ENCODE data around the gene GSDMA. TPM values are rescaled to one million over a fixed set of nuclear protein-coding genes. Genes with fewer than 3 reads are reported as not detected.

The GSDMA gene
- total RNA-seq, 1 experiment from 2014 or later: 0.55 TPM

DNA sequence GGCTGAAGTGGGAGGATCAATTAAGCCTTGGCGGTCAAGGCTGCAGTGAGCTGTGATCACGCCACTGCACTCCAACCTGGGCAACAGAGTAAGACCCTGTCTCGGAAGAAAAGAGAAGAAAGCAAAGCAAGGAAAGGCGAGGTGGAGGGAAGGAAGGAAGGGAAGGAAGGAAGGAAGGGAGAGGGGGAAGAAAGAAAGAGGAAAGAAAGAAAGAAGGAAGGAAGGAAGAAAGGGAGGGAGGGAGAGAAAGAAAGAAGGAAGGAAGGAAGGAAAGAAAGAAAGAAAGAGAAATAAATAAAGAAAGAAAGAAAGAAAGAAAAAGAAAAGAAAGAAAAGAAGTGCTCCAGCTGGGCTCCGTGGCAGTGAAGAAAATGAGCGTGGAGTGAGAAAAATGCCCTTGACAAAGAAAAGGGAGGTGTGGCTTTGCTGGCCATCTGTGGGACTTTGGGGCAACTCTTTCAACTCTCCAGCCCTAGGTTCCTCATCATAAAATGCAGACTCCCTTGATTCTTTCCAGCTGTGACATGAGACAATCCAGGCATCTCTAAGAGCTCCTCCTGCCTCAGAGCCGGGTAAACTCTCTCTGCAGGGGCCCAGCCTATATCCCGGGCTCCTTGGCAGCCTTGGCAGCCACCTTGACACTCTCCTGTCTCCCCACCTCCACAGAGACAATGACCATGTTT lies 2.4 kb downstream of the GSDMA start:
- ChIA-PET POLR2A (ENCODE audit: unreplicated experiment) (no interaction called here), CTCF (no interaction called here)
- no TSS peak for BruUV-seq (replicated peaks)
- H2AFZ ChIP-seq: no peak overlapping the region
- intact Hi-C loops (cut with micrococcal nuclease; ENCODE audit: unreplicated experiment): no loop called here
- peaks cover 6% of the 10 kb centered on the region; the same call in 1 of the 2 replicates for H3K4me1 ChIP-seq (replicated peaks; ENCODE audit: insufficient read depth)
- H3K27me3 ChIP-seq (ENCODE audit: insufficient read depth, low read depth): no peaks in the 10 kb centered on the region
- no peaks in the 10 kb centered on the region for H3K79me2 ChIP-seq (ENCODE audit: low read depth)
- H3F3A ChIP-seq (ENCODE audit: insufficient read depth, low read depth): peaks cover 15% of the 10 kb centered on the region
- no peak for DNase-seq
- no peak for TF ChIP-seq EZH2 (IDR thresholded peaks at IDR 0.05; ENCODE audit: low read depth)
- TF ChIP-seq, protein P1, sequence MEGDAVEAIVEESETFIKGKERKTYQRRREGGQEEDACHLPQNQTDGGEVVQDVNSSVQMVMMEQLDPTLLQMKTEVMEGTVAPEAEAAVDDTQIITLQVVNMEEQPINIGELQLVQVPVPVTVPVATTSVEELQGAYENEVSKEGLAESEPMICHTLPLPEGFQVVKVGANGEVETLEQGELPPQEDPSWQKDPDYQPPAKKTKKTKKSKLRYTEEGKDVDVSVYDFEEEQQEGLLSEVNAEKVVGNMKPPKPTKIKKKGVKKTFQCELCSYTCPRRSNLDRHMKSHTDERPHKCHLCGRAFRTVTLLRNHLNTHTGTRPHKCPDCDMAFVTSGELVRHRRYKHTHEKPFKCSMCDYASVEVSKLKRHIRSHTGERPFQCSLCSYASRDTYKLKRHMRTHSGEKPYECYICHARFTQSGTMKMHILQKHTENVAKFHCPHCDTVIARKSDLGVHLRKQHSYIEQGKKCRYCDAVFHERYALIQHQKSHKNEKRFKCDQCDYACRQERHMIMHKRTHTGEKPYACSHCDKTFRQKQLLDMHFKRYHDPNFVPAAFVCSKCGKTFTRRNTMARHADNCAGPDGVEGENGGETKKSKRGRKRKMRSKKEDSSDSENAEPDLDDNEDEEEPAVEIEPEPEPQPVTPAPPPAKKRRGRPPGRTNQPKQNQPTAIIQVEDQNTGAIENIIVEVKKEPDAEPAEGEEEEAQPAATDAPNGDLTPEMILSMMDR (conservative IDR thresholded peaks at IDR 0.05): no peak
- H3K4me2 ChIP-seq: no peak overlapping the region
- no peaks in the 10 kb centered on the region for H3K9me3 ChIP-seq (ENCODE audit: insufficient read depth, low read depth)
- H4K20me1 ChIP-seq (ENCODE audit: insufficient read depth): no peaks in the 10 kb centered on the region
- H3K36me3 ChIP-seq (ENCODE audit: low read depth): no peaks in the 10 kb centered on the region
- H3K4me3 ChIP-seq: no peak overlapping the region
- no peak overlapping the region for H3K27ac ChIP-seq
- no peaks in the 10 kb centered on the region for H3K9me2 ChIP-seq (ENCODE audit: insufficient read depth)

DNA sequence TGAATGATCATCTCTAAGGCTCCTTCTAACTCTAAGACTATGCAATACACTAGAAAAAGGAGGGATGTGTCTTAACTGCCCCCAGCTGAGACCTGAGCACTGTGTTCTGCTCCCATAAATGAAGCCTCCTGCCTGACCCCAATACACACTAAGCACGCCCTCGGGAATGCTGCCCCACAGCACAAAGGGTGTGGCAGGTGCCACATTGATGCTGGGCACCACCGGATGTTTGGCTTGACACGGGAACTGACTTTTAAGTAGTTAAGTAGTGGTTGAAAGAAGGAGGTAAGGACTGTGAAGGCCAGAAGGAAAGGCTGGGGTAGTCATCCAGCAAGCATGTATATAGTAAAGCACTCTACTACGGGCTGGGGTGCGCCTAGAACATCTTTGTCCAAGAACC lies 4.0 kb downstream of the GSDMA start:
- Histone ChIP-seq H3K9me3 (ENCODE audit: insufficient read depth, low read depth) (no peaks in the 10 kb centered on the region), H3K79me2 (ENCODE audit: low read depth) (no peaks in the 10 kb centered on the region), H4K20me1 (ENCODE audit: insufficient read depth) (no peaks in the 10 kb centered on the region), H3K27ac (no peak overlapping the region), H3K4me2 (no peak overlapping the region), H2AFZ (no peak overlapping the region), H3F3A (ENCODE audit: insufficient read depth, low read depth) (peaks cover 15% of the 10 kb centered on the region), H3K9me2 (ENCODE audit: insufficient read depth) (no peaks in the 10 kb centered on the region), H3K4me1 (replicated peaks; ENCODE audit: insufficient read depth) (peaks cover 6% of the 10 kb centered on the region; the same call in 1 of the 2 replicates), H3K36me3 (ENCODE audit: low read depth) (no peaks in the 10 kb centered on the region), H3K27me3 (ENCODE audit: insufficient read depth, low read depth) (0 out of 2 replicates have a peak, but pooled peaks cover 8% of the 10 kb centered on the region), H3K4me3 (no peak overlapping the region)
- TF ChIP-seq, protein P1 (conservative IDR thresholded peaks at IDR 0.05): no peak
- TF ChIP-seq EZH2 (IDR thresholded peaks at IDR 0.05; ENCODE audit: low read depth): no peak
- POLR2A ChIA-PET (ENCODE audit: unreplicated experiment): no interaction called here
- BruUV-seq (replicated peaks): no TSS peak
- CTCF ChIA-PET: no interaction called here
- no peak for DNase-seq
- intact Hi-C loops (cut with micrococcal nuclease; ENCODE audit: unreplicated experiment): no loop called here

DNA sequence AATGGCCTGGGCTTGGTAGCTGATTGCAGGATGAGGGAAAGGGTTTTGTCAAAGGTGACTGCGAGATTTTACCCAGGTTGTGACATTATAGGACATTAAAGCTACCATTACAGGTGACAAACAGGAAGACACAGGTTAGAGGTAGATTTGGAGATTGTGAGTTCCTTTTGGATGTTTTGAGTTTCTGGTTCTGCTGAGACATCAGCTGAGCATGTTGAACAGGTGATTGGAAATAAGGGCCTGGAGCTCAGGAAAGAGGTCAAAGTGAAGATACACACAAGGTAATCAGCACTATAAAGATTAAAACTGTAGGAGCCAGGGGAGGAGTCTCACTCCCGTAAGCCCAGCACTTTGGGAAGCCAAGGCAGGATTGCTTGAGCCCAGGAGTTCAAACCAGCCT lies 6.0 kb downstream of the GSDMA start:
- ChIA-PET POLR2A (ENCODE audit: unreplicated experiment) (no interaction called here), CTCF (no interaction called here)
- Histone ChIP-seq H3K4me2 (no peak overlapping the region), H3K27ac (no peak overlapping the region), H3K4me3 (no peak overlapping the region), H2AFZ (no peak overlapping the region), H3K36me3 (ENCODE audit: low read depth) (no peaks in the 10 kb centered on the region), H4K20me1 (ENCODE audit: insufficient read depth) (no peaks in the 10 kb centered on the region), H3K9me2 (ENCODE audit: insufficient read depth) (no peaks in the 10 kb centered on the region), H3F3A (ENCODE audit: insufficient read depth, low read depth) (peaks cover 10% of the 10 kb centered on the region; the same call in 1 of the 2 replicates), H3K79me2 (ENCODE audit: low read depth) (no peaks in the 10 kb centered on the region), H3K9me3 (ENCODE audit: insufficient read depth, low read depth) (no peaks in the 10 kb centered on the region), H3K27me3 (ENCODE audit: insufficient read depth, low read depth) (0 out of 2 replicates have a peak, but pooled peaks cover 8% of the 10 kb centered on the region), H3K4me1 (replicated peaks; ENCODE audit: insufficient read depth) (peaks cover under 1% of the 10 kb centered on the region; the same call in 1 of the 2 replicates)
- DNase-seq: no peak
- no TSS peak for BruUV-seq (replicated peaks)
- intact Hi-C loops (cut with micrococcal nuclease; ENCODE audit: unreplicated experiment): no loop called here
- TF ChIP-seq, protein P1 (conservative IDR thresholded peaks at IDR 0.05): no peak
- no peak for TF ChIP-seq EZH2 (IDR thresholded peaks at IDR 0.05; ENCODE audit: low read depth)

Measured in PC-9 (cell line).